Thyroid gland (tissue), 4 donors: ENCODE measurements around the gene DBF4B.

Experiments
- CTCF ChIP-seq, 6 experiments: fragments of 200-600 bp in 3 of 6; fragments of 450-650 bp in 3 of 6; sonication (generic) in 3 of 6; IDR thresholded peaks; one replicate each; pipeline ENCODE4 v1.5.1; 2016 to 2019; ENCODE audit warnings: antibody characterized with exemption in 6 of 6, mild to moderate bottlenecking in 2 of 6, inconsistent platforms in 1 of 6, moderate library complexity in 1 of 6
- POLR2A ChIP-seq, 2 donors: fragments of 450-650 bp; IDR thresholded peaks; one replicate each; pipeline ENCODE4 v1.6.1; 2017; ENCODE audit warnings: antibody characterized with exemption in 2 of 2, mild to moderate bottlenecking in 2 of 2, moderate library complexity in 1 of 2

- no peak for TF ChIP-seq CTCF (IDR thresholded peaks at IDR 0.05)
- no peak for TF ChIP-seq POLR2A (IDR thresholded peaks at IDR 0.05)
Observed at GRCh38 chr17:44719444-44719843, 11.0 kb downstream of the DBF4B start.
